SU-DHL-6 (cell line): ENCODE measurements around the gene CAMK1D.

Source experiments
- H2AFZ ChIP-seq: fragments of 200-600 bp; sonication (generic); 2 replicates; pipeline ENCODE4 v1.6.1; 2014; ENCODE audit warnings: low read depth, mild to moderate bottlenecking, moderate library complexity, mixed read lengths, antibody characterized with exemption, low read length; ENCODE audit not compliant: severe bottlenecking
- H3F3A ChIP-seq: fragments of 200-600 bp; shearing (Covaris generic); 2 replicates; pipeline ENCODE4 v1.6.0; 2016; ENCODE audit warnings: antibody characterized with exemption, mild to moderate bottlenecking; ENCODE audit not compliant: insufficient read depth
- H3K27ac ChIP-seq: fragments of 200-600 bp; sonication (generic); 2 replicates; pipeline ENCODE4 v1.5.1; 2016; ENCODE audit warnings: low read depth, mild to moderate bottlenecking, low read length, moderate library complexity, mixed read lengths
- H3K27me3 ChIP-seq: fragments of 200-600 bp; sonication (generic), shearing (Covaris generic); 2 replicates; pipeline ENCODE4 v1.6.0; 2014; ENCODE audit warnings: mild to moderate bottlenecking, low read length
- H3K36me3 ChIP-seq: fragments of 200-600 bp; sonication (generic); 2 replicates; pipeline ENCODE4 v1.6.1; 2014; ENCODE audit warnings: mild to moderate bottlenecking, low read length, mixed read lengths
- H3K4me2 ChIP-seq: fragments of 300-600, 200-600 bp; shearing (Covaris generic), sonication (generic); 2 replicates; pipeline ENCODE4 v1.6.0; 2014; ENCODE audit warnings: low read length, low read depth, mild to moderate bottlenecking; ENCODE audit not compliant: poor library complexity, severe bottlenecking
- H3K4me3 ChIP-seq: fragments of 200-600 bp; sonication (generic); 2 replicates; pipeline ENCODE4 v1.5.1; 2014; ENCODE audit warnings: antibody characterized with exemption, low read length, mild to moderate bottlenecking, mixed read lengths; ENCODE audit not compliant: insufficient read depth, poor library complexity, severe bottlenecking
- H3K79me2 ChIP-seq: fragments of 200-600 bp; sonication (generic); 2 replicates; pipeline ENCODE4 v1.6.1; 2014; ENCODE audit warnings: mild to moderate bottlenecking, low read length, moderate library complexity; ENCODE audit not compliant: insufficient read depth
- H3K9ac ChIP-seq: fragments of 200-600 bp; sonication (generic); 2 replicates; pipeline ENCODE4 v1.7.0; 2014; ENCODE audit warnings: mild to moderate bottlenecking, low read length
- H3K9me2 ChIP-seq: fragments of 200-600 bp; sonication (generic); replicated peaks from 2 replicates; pipeline ENCODE4 v1.6.1; 2014; ENCODE audit warnings: low read length; ENCODE audit not compliant: insufficient read depth
- H3K9me3 ChIP-seq: fragments of 200-600 bp; sonication (generic); 2 replicates; pipeline ENCODE4 v1.6.1; 2014; ENCODE audit warnings: low read length, mixed read lengths; ENCODE audit not compliant: insufficient read depth
- H4K20me1 ChIP-seq: fragments of 200-600 bp; sonication (generic); 2 replicates; pipeline ENCODE4 v1.6.1; 2014; ENCODE audit warnings: low read depth, mild to moderate bottlenecking, antibody characterized with exemption, low read length, moderate library complexity, mixed read lengths
- CTCF ChIP-seq: fragments of 200-600 bp; sonication (generic); IDR thresholded peaks from one replicate; pipeline ENCODE4 v1.5.1; 2017; ENCODE audit warnings: antibody characterized with exemption, mild to moderate bottlenecking, low read length, moderate library complexity; ENCODE audit not compliant: insufficient read depth, poor library complexity, severe bottlenecking
- EZH2phosphoT487 ChIP-seq: fragments of 200-600 bp; sonication (generic), shearing (Covaris generic); conservative IDR thresholded peaks from 2 replicates; pipeline ENCODE4 v1.6.1; 2018; ENCODE audit warnings: mild to moderate bottlenecking, antibody characterized with exemption, low read length, moderate library complexity, mixed read lengths

CAMK1D gene

GRCh38 chr10:12657489-12657888, 308.1 kb downstream of the CAMK1D start:
- TF ChIP-seq CTCF (no peak), EZH2phosphoT487 (no peak)
- Histone ChIP-seq H4K20me1 (peaks cover 3% of the 10 kb centered on the region; the same call in 1 of the 2 replicates), H3K4me2 (no peak overlapping the region), H3K4me3 (no peak overlapping the region), H3F3A (no peaks in the 10 kb centered on the region), H2AFZ (no peak overlapping the region), H3K36me3 (no peaks in the 10 kb centered on the region), H3K9ac (no peak overlapping the region), H3K27me3 (no peaks in the 10 kb centered on the region), H3K9me2 (no peaks in the 10 kb centered on the region), H3K27ac (no peak overlapping the region), H3K79me2 (peaks cover 33% of the 10 kb centered on the region), H3K9me3 (no peaks in the 10 kb centered on the region)

- Histone ChIP-seq H3K4me2 (no peak overlapping the region), H2AFZ (no peak overlapping the region), H3F3A (no peaks in the 10 kb centered on the region), H3K9ac (no peak overlapping the region), H3K27ac (no peak overlapping the region), H3K9me2 (no peaks in the 10 kb centered on the region), H3K79me2 (peaks cover 29% of the 10 kb centered on the region), H4K20me1 (peaks cover 3% of the 10 kb centered on the region; the same call in 1 of the 2 replicates), H3K27me3 (no peaks in the 10 kb centered on the region), H3K36me3 (no peaks in the 10 kb centered on the region), H3K4me3 (no peak overlapping the region), H3K9me3 (no peaks in the 10 kb centered on the region)
- no peak for TF ChIP-seq CTCF
- no peak for TF ChIP-seq EZH2phosphoT487
Observed at GRCh38 chr10:12658526-12658925, 309.2 kb downstream of the CAMK1D start.

GRCh38 chr10:12659706-12660105, 310.4 kb downstream of the CAMK1D start:
- Histone ChIP-seq H2AFZ (no peak overlapping the region), H3K9me2 (no peaks in the 10 kb centered on the region)

More at GRCh38 chr10:12659706-12660105, 310.4 kb downstream of the CAMK1D start:
- Histone ChIP-seq H3K79me2 (peaks cover 35% of the 10 kb centered on the region), H3K27me3 (no peaks in the 10 kb centered on the region), H3K36me3 (no peaks in the 10 kb centered on the region), H3K4me2 (no peak overlapping the region), H3K9ac (no peak overlapping the region), H3F3A (no peaks in the 10 kb centered on the region), H3K4me3 (no peak overlapping the region), H3K9me3 (no peaks in the 10 kb centered on the region), H3K27ac (no peak overlapping the region), H4K20me1 (peaks cover 3% of the 10 kb centered on the region; the same call in 1 of the 2 replicates)
- no peak for TF ChIP-seq EZH2phosphoT487
- no peak for TF ChIP-seq CTCF
